Natural killer cell (primary cell): Measurements from ENCODE around the gene GCN1. TPM values are rescaled to one million over a fixed set of nuclear protein-coding genes. Genes with fewer than 3 reads are reported as not detected.

Source experiments
- ATAC-seq, 3 donors: fragments of 150-1000 bp in 2 of 3; fragments of 200-7000 bp in 1 of 3; cut with Tn5 transposase; 1 replicate in 1 of 3; 2 replicates in 2 of 3; pipeline ENCODE4 v1.10.0; 2021; ENCODE audit warnings: mild to moderate bottlenecking in 2 of 3, moderate library complexity in 2 of 3
- DNase-seq, 2 donors: peaks; one replicate each; pipeline versions ENCODE4 v3.0.0 to v3.0.0-alpha.2; 2013 to 2021; ENCODE audit warnings: mixed read lengths in 1 of 2
- H3K27ac ChIP-seq: one replicate; pipeline ENCODE4 v1.5.1; 2013; ENCODE audit warnings: mild to moderate bottlenecking, low read length
- H3K27me3 ChIP-seq: one replicate; pipeline ENCODE4 v1.6.1; 2013; ENCODE audit warnings: low read length; ENCODE audit not compliant: control insufficient read depth, insufficient read depth
- H3K36me3 ChIP-seq: one replicate; pipeline ENCODE4 v1.6.1; 2013; ENCODE audit warnings: low read length; ENCODE audit not compliant: control insufficient read depth, insufficient read depth
- H3K4me1 ChIP-seq: one replicate; pipeline ENCODE4 v1.6.1; 2013; ENCODE audit warnings: low read length; ENCODE audit not compliant: control insufficient read depth, insufficient read depth
- H3K4me3 ChIP-seq: one replicate; pipeline ENCODE4 v1.5.1; 2013; ENCODE audit warnings: low read length
- H3K9me3 ChIP-seq: one replicate; pipeline ENCODE4 v1.6.1; 2013; ENCODE audit warnings: low read length; ENCODE audit not compliant: control insufficient read depth, insufficient read depth
- H3K27ac Mint-ChIP-seq, 2 donors: one replicate each; pipeline ENCODE4 v1.8.0; 2022; ENCODE audit warnings: mild to moderate bottlenecking in 2 of 2, mixed read lengths in 2 of 2, moderate library complexity in 1 of 2
- H3K27me3 Mint-ChIP-seq, 2 donors: one replicate each; pipeline ENCODE4 v1.8.0; 2022; ENCODE audit warnings: low read depth in 2 of 2, mixed read lengths in 2 of 2
- H3K36me3 Mint-ChIP-seq: one replicate; pipeline ENCODE4 v1.8.0; 2022; ENCODE audit warnings: mixed read lengths
- H3K4me1 Mint-ChIP-seq, 2 donors: one replicate each; pipeline ENCODE4 v1.8.0; 2022; ENCODE audit warnings: mixed read lengths in 2 of 2
- H3K4me3 Mint-ChIP-seq: one replicate; pipeline ENCODE4 v1.8.0; 2022; ENCODE audit warnings: mild to moderate bottlenecking, moderate library complexity, mixed read lengths
- H3K9me3 Mint-ChIP-seq, 2 donors: one replicate each; pipeline ENCODE4 v1.8.0; 2022; ENCODE audit warnings: mixed read lengths in 2 of 2
- WGBS: methylation state at CpG from one replicate; pipeline ENCODE4 v1.1.7; 2013; ENCODE audit warnings: missing lambda C conversion rate; ENCODE audit not compliant: insufficient coverage; 5-methylcytosine and 5-hydroxymethylcytosine counted together
- intact Hi-C: fragments of 100-400 bp; cut with micrococcal nuclease; formaldehyde crosslinking; loops from one replicate; pipeline ENCODE4 v1.14.2; 2022
- total RNA-seq, 4 donors: library from RNA; stranded (reverse); fragments of 120-200 nt in 1 of 4; gene quantifications; one replicate each; pipeline versions ENCODE4 v1.2.3 to v1.2.4, GENCODE V29; 2013 to 2022
- TF ChIP-seq, protein P1 (sequence below): fragments of 200-600 bp; IDR thresholded peaks from one replicate; pipeline ENCODE4 v1.8.0; 2022; ENCODE audit warnings: antibody characterized with exemption

Gene GCN1
- total RNA-seq, 3 donors from 2014 or later (not counting 1 experiment from before 2014, with no cell fraction given): 119 to 141 (median 120) TPM

GRCh38 chr12:120206228-120206627 lies 11.7 kb upstream of the GCN1 start:
- Mint-ChIP-seq H3K36me3 (no peaks in the 10 kb centered on the region), H3K27me3 (no peaks in the 10 kb centered on the region), H3K4me3 (no peak overlapping the region), H3K27ac (peak overlapping the region in 1 of 2 donors; percentile 26), H3K4me1 (peaks cover under 1 to 16% of the 10 kb centered on the region in 2 donors), H3K9me3 (no peaks in the 10 kb centered on the region)
- 97% methylated on average over 10 of the region's 10 CpGs for WGBS
- Histone ChIP-seq H3K27ac (no peak overlapping the region), H3K27me3 (no peaks in the 10 kb centered on the region), H3K36me3 (peaks cover 16% of the 10 kb centered on the region), H3K9me3 (no peaks in the 10 kb centered on the region), H3K4me1 (peaks cover 7% of the 10 kb centered on the region), H3K4me3 (no peak overlapping the region)
- intact Hi-C loops: no loop called here
- no peak for ATAC-seq
- TF ChIP-seq, protein P1, sequence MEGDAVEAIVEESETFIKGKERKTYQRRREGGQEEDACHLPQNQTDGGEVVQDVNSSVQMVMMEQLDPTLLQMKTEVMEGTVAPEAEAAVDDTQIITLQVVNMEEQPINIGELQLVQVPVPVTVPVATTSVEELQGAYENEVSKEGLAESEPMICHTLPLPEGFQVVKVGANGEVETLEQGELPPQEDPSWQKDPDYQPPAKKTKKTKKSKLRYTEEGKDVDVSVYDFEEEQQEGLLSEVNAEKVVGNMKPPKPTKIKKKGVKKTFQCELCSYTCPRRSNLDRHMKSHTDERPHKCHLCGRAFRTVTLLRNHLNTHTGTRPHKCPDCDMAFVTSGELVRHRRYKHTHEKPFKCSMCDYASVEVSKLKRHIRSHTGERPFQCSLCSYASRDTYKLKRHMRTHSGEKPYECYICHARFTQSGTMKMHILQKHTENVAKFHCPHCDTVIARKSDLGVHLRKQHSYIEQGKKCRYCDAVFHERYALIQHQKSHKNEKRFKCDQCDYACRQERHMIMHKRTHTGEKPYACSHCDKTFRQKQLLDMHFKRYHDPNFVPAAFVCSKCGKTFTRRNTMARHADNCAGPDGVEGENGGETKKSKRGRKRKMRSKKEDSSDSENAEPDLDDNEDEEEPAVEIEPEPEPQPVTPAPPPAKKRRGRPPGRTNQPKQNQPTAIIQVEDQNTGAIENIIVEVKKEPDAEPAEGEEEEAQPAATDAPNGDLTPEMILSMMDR: no peak
- DNase-seq: no peak

- no peak overlapping the region for H3K27ac ChIP-seq
Measured at GRCh38 chr12:120204171-120204570, 9.7 kb upstream of the GCN1 start.

DNA sequence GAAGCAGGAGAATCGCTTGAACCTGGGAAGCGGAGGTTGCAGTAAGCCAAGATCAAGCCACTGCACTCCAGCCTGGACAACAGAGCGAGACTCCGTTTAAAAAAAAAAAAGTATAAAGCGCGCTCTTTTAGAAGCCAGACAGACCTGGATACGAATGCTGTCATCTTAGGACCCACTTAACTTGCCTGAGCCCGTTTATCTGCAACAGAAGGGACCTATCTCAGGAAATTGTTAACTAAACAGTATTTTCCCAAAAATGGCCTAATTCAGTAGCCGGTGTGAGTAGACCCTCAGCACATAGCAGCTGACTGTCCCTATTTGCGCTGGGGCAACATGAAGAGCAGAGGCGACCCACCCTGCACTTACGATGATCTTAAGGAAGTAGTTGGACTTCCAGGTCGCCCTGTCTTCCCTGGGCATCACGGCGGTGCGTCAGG lies 5.9 kb upstream of the GCN1 start:
- H3K4me3 ChIP-seq: peak overlapping the region; percentile 60
- Mint-ChIP-seq H3K27me3 (no peaks in the 10 kb centered on the region), H3K36me3 (no peaks in the 10 kb centered on the region), H3K27ac (peak overlapping the region; percentile 93 to 94), H3K9me3 (no peaks in the 10 kb centered on the region), H3K4me1 (peaks cover 20 to 24% of the 10 kb centered on the region in 2 donors), H3K4me3 (peak overlapping the region; percentile 98)
- 3% methylated on average over 16 of the region's 16 CpGs for WGBS
- peak overlapping the region; percentile 42 for H3K27ac ChIP-seq
- intact Hi-C loops: loop anchor here (5.0 kb wide), 1 partner anchor 83 kb away; the partner anchor contains the start of gene RAB35
- H3K9me3 ChIP-seq: no peaks in the 10 kb centered on the region
- ATAC-seq (no peak), DNase-seq (no peak)
- H3K27me3 ChIP-seq: no peaks in the 10 kb centered on the region
- H3K4me1 ChIP-seq: peaks cover 26% of the 10 kb centered on the region
- H3K36me3 ChIP-seq: peaks cover 30% of the 10 kb centered on the region
- TF ChIP-seq, protein P1: no peak

More at GRCh38 chr12:120204171-120204570, 9.7 kb upstream of the GCN1 start:
- Mint-ChIP-seq H3K36me3 (no peaks in the 10 kb centered on the region), H3K4me1 (peaks cover 18 to 29% of the 10 kb centered on the region in 2 donors), H3K27me3 (no peaks in the 10 kb centered on the region), H3K4me3 (no peak overlapping the region), H3K9me3 (no peaks in the 10 kb centered on the region), H3K27ac (no peak overlapping the region)
- peaks cover 19% of the 10 kb centered on the region for H3K4me1 ChIP-seq
- no peak overlapping the region for H3K4me3 ChIP-seq
- H3K36me3 ChIP-seq: peaks cover under 1% of the 10 kb centered on the region
- DNase-seq: no peak
- H3K27me3 ChIP-seq: no peaks in the 10 kb centered on the region
- no peak for ATAC-seq
- intact Hi-C loops: loop anchor here (5.0 kb wide), 1 partner anchor 87 kb away; the partner anchor contains the start of gene RAB35
- H3K9me3 ChIP-seq: no peaks in the 10 kb centered on the region
- TF ChIP-seq, protein P1: no peak
- WGBS: 97% methylated on average over 6 of the region's 7 CpGs
